SK-N-SH treated with all-trans-retinoic acid at 6 μM for 48 hours (cell line): Measurements from ENCODE around the gene FMN1.

Source experiments
- ARNTL ChIP-seq: fragments of 450-650 bp; formaldehyde crosslinking; IDR thresholded peaks from 2 replicates; pipeline ENCODE4 v1.5.0; 2020; ENCODE audit warnings: low read depth, mild to moderate bottlenecking, moderate library complexity, borderline replicate concordance
- CREB5 ChIP-seq: fragments of 250-450 bp; sonication (Bioruptor Pico); IDR thresholded peaks from 2 replicates; pipeline ENCODE4 v1.5.1; 2020; ENCODE audit warnings: low read depth, mild to moderate bottlenecking, moderate library complexity
- CSDC2 ChIP-seq: fragments of 250-450 bp; sonication (Bioruptor Pico); IDR thresholded peaks from 2 replicates; pipeline ENCODE4 v1.5.0; 2020; ENCODE audit warnings: mild to moderate bottlenecking, moderate library complexity
- ESRRG ChIP-seq: fragments of 250-450 bp; sonication (Bioruptor Pico); IDR thresholded peaks from 2 replicates; pipeline ENCODE4 v1.6.1; 2021; ENCODE audit warnings: mild to moderate bottlenecking
- GLIS3 ChIP-seq: fragments of 250-450 bp; sonication (Bioruptor Pico); IDR thresholded peaks from 2 replicates; pipeline ENCODE4 v1.5.0; 2020; ENCODE audit warnings: mild to moderate bottlenecking, moderate library complexity
- POU6F1 ChIP-seq: fragments of 250-450 bp; sonication (Bioruptor Pico); IDR thresholded peaks from 2 replicates; pipeline ENCODE4 v1.8.0; 2021; ENCODE audit warnings: low read depth, mild to moderate bottlenecking, moderate library complexity, borderline replicate concordance
- RARB ChIP-seq: fragments of 250-450 bp; sonication (Bioruptor Pico); IDR thresholded peaks from 2 replicates; pipeline ENCODE4 v1.8.0; 2021; ENCODE audit warnings: mild to moderate bottlenecking, moderate library complexity
- SNAI2 ChIP-seq: fragments of 250-450 bp; sonication (Bioruptor Pico); IDR thresholded peaks from 2 replicates; pipeline ENCODE4 v1.5.0; 2020; ENCODE audit warnings: mild to moderate bottlenecking, moderate library complexity
- TOX ChIP-seq: fragments of 250-450 bp; sonication (Bioruptor Pico); IDR thresholded peaks from 2 replicates; pipeline ENCODE4 v1.8.0; 2021; ENCODE audit warnings: mild to moderate bottlenecking, moderate library complexity, borderline replicate concordance
- ZFP3 ChIP-seq: fragments of 250-450 bp; sonication (Bioruptor Pico); IDR thresholded peaks from 2 replicates; pipeline ENCODE4 v1.5.0; 2020; ENCODE audit warnings: mild to moderate bottlenecking, moderate library complexity
- ZFP30 ChIP-seq: fragments of 450-650 bp; formaldehyde crosslinking; IDR thresholded peaks from 2 replicates; pipeline ENCODE4 v1.5.0; 2022; ENCODE audit warnings: mild to moderate bottlenecking, moderate library complexity
- ZNF8 ChIP-seq: fragments of 450-650 bp; formaldehyde crosslinking; IDR thresholded peaks from 2 replicates; pipeline ENCODE4 v1.5.0; 2020; ENCODE audit warnings: mild to moderate bottlenecking, moderate library complexity

- TF ChIP-seq GLIS3 (CRISPR knock-in tag): no peak
- no peak for TF ChIP-seq RARB
- TF ChIP-seq SNAI2: no peak
- TF ChIP-seq ZNF8 (CRISPR knock-in tag): no peak
- no peak for TF ChIP-seq POU6F1 (CRISPR knock-in tag)
- TF ChIP-seq ZFP3 (CRISPR knock-in tag): no peak
- no peak for TF ChIP-seq CREB5 (CRISPR knock-in tag)
- no peak for TF ChIP-seq ZFP30 (CRISPR knock-in tag)
- TF ChIP-seq ARNTL (CRISPR knock-in tag): no peak
- no peak for TF ChIP-seq CSDC2 (CRISPR knock-in tag)
- no peak for TF ChIP-seq ESRRG (CRISPR knock-in tag)
- TF ChIP-seq TOX (CRISPR knock-in tag): no peak
Observed at GRCh38 chr15:33066584-33066983, 127.9 kb downstream of the FMN1 start.
